Measurements from ENCODE around the gene GAPDH. TPM values are rescaled to one million over a fixed set of nuclear protein-coding genes. Genes with fewer than 3 reads are reported as not detected.

Gene GAPDH
- polyA plus RNA-seq, 1 of the 3 experiments (the other 2 are of a cell fraction) = 8,077 TPM

DNA sequence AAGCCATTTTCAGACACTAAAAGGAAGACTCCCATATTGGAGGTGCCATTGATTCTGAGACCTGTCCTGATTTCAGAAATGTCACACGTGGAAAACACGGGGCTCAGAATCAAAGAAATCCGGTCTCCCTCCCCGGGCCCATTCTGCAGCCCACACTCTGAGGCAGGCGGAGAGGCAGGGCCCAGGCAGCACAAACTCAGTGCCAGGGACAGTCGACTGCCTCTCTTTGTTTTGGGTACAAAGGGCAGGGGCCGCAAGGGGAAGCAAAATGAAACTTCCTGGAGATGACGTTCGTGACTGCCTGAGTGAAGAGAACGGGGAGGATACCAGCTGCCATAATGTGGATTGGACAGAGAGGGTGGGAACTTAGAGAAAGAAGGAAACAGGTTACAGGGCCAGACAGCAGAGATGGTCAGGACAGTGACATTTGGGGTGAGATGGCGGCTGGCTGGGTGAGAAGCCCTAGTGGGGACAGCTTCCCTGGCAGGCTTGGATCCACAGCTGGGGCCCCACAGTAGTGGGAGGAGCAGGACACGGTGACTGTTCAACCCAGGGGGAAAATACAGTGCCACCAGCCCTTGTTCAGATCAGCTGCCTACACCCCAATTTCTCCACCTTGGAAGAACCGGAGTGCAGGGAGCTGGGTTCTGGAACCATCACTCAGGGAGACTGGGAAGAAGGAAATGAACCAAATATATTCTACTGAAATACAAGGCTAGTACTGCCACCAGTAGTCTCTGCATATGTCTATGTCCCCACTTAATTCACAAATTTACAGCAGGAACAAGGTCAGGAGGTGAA, 8.1 kb downstream of the GAPDH start:
- H3K4me2 ChIP-seq = no peak overlapping the region
- ChIA-PET POLR2A (interaction anchor here (1.0 kb wide), 1 partner anchor 12 kb away, joined by 3 read pairs; no protein-coding TSS in a partner anchor), CTCF (interaction anchor here (1.4 to 9.4 kb wide), 2 partner anchors 10 to 57 kb away, joined by 3 to 228 read pairs; partner anchors contain the start of gene IFFO1)
- no peaks in the 10 kb centered on the region for H3K9me2 ChIP-seq
- H3K36me3 ChIP-seq (replicated peaks in 1 of 2; ENCODE audit: control insufficient read depth in 1 of 2, insufficient read depth in 2 of 2, low read length in 1 of 2) = peaks cover 42 to 48% of the 10 kb centered on the region in 2 experiments
- no peak overlapping the region for H3K4me3 ChIP-seq (ENCODE audit: low read depth in 2 of 2, low read length in 1 of 2)
- H3K4me1 ChIP-seq (ENCODE audit: control insufficient read depth in 1 of 2, insufficient read depth in 2 of 2, low read depth in 1 of 2, low read length in 1 of 2) = peaks cover 4 to 9% of the 10 kb centered on the region in 2 experiments; a peak in 2 of 4 replicates
- WGBS (ENCODE audit: low lambda C conversion rate) = 85% methylated on average over 12 of the region's 13 CpGs
- H3K79me2 ChIP-seq (ENCODE audit: insufficient read depth) = peaks cover 60% of the 10 kb centered on the region
- DNase-seq = no peak
- H3K27ac ChIP-seq (ENCODE audit: low read depth in 2 of 2, low read length in 1 of 2) = no peak overlapping the region
- H3K9me3 ChIP-seq = no peaks in the 10 kb centered on the region
- H4K20me1 ChIP-seq (ENCODE audit: insufficient read depth) = peaks cover 25% of the 10 kb centered on the region
- H2AFZ ChIP-seq (ENCODE audit: low read depth) = no peak overlapping the region
- no peaks in the 10 kb centered on the region for H3K27me3 ChIP-seq (ENCODE audit: insufficient read depth)
- TF ChIP-seq RFX5 (IDR thresholded peaks at IDR 0.05; ENCODE audit: low read length) = no peak
- TF ChIP-seq POLR2AphosphoS5 (IDR thresholded peaks at IDR 0.05; ENCODE audit: low read depth, low read length) = no peak
- no peak for TF ChIP-seq SIN3A (IDR thresholded peaks at IDR 0.05; ENCODE audit: borderline replicate concordance, low read depth, low read length)
- no peak for TF ChIP-seq SMC3 (IDR thresholded peaks at IDR 0.05; ENCODE audit: low read depth, low read length)
- no peak for TF ChIP-seq RCOR1 (IDR thresholded peaks at IDR 0.05; ENCODE audit: low read length)
- no peak for TF ChIP-seq FOXJ3 (CRISPR knock-in tag; IDR thresholded peaks at IDR 0.05)
- no peak for TF ChIP-seq NRF1 (IDR thresholded peaks at IDR 0.05; ENCODE audit: low read depth, low read length)
- no peak for TF ChIP-seq GABPA (IDR thresholded peaks at IDR 0.05; ENCODE audit: low read depth)
- TF ChIP-seq, protein P1, sequence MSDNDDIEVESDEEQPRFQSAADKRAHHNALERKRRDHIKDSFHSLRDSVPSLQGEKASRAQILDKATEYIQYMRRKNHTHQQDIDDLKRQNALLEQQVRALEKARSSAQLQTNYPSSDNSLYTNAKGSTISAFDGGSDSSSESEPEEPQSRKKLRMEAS (IDR thresholded peaks at IDR 0.05; ENCODE audit: low read depth) = no peak
- no peak for TF ChIP-seq TAF1 (IDR thresholded peaks at IDR 0.05; ENCODE audit: borderline replicate concordance, low read depth, low read length)
- no peak for TF ChIP-seq RAD21 (IDR thresholded peaks at IDR 0.05; ENCODE audit: low read length)
- TF ChIP-seq FOSL2 (IDR thresholded peaks at IDR 0.05; ENCODE audit: borderline replicate concordance, low read depth) = no peak
- TF ChIP-seq, protein P2, sequence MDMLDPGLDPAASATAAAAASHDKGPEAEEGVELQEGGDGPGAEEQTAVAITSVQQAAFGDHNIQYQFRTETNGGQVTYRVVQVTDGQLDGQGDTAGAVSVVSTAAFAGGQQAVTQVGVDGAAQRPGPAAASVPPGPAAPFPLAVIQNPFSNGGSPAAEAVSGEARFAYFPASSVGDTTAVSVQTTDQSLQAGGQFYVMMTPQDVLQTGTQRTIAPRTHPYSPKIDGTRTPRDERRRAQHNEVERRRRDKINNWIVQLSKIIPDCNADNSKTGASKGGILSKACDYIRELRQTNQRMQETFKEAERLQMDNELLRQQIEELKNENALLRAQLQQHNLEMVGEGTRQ (IDR thresholded peaks at IDR 0.05; ENCODE audit: borderline replicate concordance, low read depth, low read length) = no peak
- TF ChIP-seq, protein P3, sequence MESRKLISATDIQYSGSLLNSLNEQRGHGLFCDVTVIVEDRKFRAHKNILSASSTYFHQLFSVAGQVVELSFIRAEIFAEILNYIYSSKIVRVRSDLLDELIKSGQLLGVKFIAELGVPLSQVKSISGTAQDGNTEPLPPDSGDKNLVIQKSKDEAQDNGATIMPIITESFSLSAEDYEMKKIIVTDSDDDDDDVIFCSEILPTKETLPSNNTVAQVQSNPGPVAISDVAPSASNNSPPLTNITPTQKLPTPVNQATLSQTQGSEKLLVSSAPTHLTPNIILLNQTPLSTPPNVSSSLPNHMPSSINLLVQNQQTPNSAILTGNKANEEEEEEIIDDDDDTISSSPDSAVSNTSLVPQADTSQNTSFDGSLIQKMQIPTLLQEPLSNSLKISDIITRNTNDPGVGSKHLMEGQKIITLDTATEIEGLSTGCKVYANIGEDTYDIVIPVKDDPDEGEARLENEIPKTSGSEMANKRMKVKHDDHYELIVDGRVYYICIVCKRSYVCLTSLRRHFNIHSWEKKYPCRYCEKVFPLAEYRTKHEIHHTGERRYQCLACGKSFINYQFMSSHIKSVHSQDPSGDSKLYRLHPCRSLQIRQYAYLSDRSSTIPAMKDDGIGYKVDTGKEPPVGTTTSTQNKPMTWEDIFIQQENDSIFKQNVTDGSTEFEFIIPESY (IDR thresholded peaks at IDR 0.05; ENCODE audit: borderline replicate concordance, low read depth) = no peak
- TF ChIP-seq YY1 (IDR thresholded peaks at IDR 0.05; ENCODE audit: low read depth) = no peak
- TF ChIP-seq FOXM1 (IDR thresholded peaks at IDR 0.05; ENCODE audit: low read depth) = no peak
- H3F3A ChIP-seq (replicated peaks; ENCODE audit: insufficient read depth) = peaks cover 47% of the 10 kb centered on the region
- no peak overlapping the region for H3K9ac ChIP-seq
